Astrocyte of the spinal cord (primary cell): Measurements from ENCODE around the gene R3HDM1.
A peak's percentile ranks its signal among the peaks of the same experiment; 100 is the strongest.
"Not testable (repeated sequence)": the region's sequence is repeated elsewhere in the genome, so short reads cannot be mapped to it uniquely, and the experiment has no call there.

Experiments
- DNase-seq: peaks from one replicate; pipeline ENCODE4 v3.0.0; 2011; ENCODE audit warnings: low read depth, low spot score
- H3K4me3 ChIP-seq: 2 replicates; pipeline ENCODE4 v1.5.1; 2011; ENCODE audit warnings: low read depth, mild to moderate bottlenecking, low read length, moderate library complexity
- CTCF ChIP-seq: IDR thresholded peaks from 2 replicates; pipeline ENCODE4 v1.5.1; 2012; ENCODE audit warnings: low read depth, mild to moderate bottlenecking, low read length, inconsistent platforms
- in situ Hi-C: cut with HindIII; loops from 2 replicates; pipeline ENCODE4 v1.10.0; 2017; ENCODE audit warnings: low sequenced_read_pairs

Gene R3HDM1

DNA sequence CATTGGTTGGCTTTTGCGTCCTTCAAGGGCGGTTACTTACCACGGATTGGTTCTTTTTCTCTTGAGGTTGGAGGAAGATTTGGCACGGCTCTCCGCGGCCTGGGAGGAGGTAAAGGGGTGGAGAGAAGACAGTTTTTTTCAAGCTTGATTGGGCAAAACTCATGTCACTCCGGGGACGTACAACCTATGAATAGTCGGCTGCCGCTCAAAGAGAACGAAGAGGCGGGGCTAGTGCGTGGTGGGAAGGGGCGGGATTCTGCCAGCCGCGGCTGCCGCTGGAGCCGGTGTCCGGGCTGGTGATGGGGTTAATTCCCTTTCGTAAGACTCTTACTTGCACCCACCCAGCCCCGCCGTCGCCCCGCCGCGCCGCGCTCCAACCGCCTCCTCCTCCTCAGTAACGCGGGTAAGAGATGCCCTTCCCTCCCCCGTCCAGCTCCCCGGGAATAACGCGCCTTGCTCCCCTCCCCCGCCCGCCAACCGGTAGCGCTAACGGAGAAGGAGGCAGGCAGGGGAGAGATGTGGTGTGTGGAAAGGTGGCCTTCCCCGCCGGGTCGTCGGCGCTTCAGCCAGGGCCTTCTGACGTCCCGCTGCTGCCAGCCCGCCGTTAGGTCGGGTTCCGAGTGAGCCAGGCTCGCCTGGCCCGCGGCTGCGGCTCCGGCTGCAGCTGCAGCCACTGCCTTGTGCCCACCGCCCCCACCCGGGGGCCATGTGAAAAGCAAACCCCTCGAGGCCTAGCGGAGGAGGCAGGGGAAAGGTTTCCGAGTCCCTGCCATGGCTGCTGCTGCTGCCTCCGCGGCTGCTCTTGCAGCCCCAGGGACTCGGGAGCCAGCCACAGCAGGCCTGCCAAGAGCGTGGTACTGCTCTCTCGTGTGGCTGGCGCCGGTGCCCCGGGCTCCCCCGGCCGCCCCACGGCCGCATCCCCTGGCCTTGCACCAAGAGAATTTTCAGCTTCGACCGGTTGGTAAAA, at the start of gene R3HDM1:
R3HDM1 (plus strand) TSS at position 254 of the 967 bp plus-strand sequence. CDS start 73,362 bp downstream, outside the sequence.
- DNase-seq: peak; percentile 100
- in situ Hi-C loops: no loop called here
- peak within 1 kb of the TSS; percentile 81 for H3K4me3 ChIP-seq
- peak; percentile 14 for TF ChIP-seq CTCF

- H3K4me3 ChIP-seq: no peak overlapping the region
- no peak for TF ChIP-seq CTCF
- in situ Hi-C loops: no loop called here
- DNase-seq: no peak
These were observed 45.8 kb upstream of the R3HDM1 start for GRCh38 chr2:135485441-135485840.

DNA sequence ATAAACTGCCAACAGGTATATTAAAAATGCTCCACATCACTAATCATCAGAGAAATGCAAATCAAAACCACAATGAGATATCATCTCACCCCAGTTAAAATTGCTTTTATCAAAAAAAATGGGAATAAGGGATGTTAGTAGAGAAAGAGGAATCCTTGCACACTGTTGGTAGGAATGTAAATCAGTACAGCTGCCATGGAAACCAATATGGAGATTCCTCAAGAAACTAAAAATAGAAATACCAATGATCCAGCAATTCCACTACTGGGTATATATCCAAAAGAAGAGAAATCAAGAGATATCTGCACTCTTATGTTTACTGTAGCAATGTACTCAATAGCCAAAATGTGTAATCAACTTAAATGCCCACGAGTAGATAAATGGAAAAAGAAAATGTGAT, 40.9 kb upstream of the R3HDM1 start:
- TF ChIP-seq CTCF: no peak

DNA sequence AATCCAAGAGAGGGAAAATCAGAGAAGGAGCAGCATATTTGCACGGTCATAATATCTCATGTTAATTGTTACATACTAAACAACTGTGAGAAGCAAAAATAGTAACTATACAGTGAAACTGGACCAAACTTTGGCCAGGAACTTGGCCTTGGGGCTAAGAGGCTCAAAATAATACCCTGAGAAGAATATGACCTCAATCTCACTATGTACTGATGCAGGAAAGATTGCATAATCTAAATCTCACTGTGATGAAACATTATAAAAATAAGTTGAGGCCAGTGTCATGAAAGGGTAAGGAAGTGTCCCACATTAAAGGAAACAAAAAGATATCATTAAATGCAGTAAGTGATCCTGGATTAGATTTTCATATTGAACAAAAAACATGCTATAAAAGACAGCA, 36.8 kb upstream of the R3HDM1 start:
- H3K4me3 ChIP-seq: no peak overlapping the region
- DNase-seq: peak; percentile 7
- TF ChIP-seq CTCF: no peak
- in situ Hi-C loops: no loop called here

More for the DNA sequence above, 40.9 kb upstream of the R3HDM1 start:
- in situ Hi-C loops: no loop called here
- peak; percentile 21 for DNase-seq
- no peak overlapping the region for H3K4me3 ChIP-seq

- in situ Hi-C loops: no loop called here
- TF ChIP-seq CTCF: no peak
- DNase-seq: no peak
- no peak overlapping the region for H3K4me3 ChIP-seq
These were observed 36.4 kb upstream of the R3HDM1 start for GRCh38 chr2:135494917-135495316.

DNA sequence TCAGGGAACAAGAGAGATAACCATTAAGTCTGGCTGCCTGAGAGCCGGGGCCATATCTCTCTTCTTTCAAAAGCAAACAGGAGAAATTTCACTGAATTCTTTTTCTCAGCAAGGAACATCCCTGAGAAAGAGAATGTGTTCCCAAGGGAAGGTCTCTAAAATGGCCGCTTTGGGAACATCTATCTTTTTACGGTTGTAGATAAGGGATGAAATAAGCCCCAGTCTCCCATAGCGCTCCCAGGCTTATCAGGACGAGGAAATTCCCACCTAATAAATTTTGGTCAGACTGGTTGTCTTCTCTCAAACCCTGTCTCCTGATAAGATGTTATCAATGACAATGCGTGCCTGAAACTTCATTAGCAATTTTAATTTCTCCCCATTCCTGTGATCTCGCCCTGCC, 32.7 kb upstream of the R3HDM1 start:
- DNase-seq, in situ Hi-C loops, H3K4me3 ChIP-seq: not testable (repeated sequence)

DNA sequence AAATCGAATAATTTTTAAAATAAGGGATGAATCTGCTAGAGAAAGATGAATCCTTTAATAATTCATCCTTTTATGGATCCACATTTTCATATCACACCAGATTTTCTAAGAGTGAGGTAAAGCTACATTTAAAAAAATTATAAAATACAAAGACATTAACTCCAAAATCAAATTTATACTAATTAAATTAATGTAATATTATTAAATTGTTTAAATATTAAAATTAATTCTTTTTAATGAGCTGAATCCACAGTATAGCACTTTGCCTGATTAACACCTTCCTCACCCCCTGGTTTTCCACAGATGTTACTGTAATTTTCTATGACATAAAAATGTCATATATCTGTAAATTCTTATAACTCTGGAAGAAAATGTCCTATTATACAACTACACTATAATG, 26.5 kb upstream of the R3HDM1 start:
- in situ Hi-C loops: no loop called here
- no peak for TF ChIP-seq CTCF

More for the DNA sequence above, 26.5 kb upstream of the R3HDM1 start:
- H3K4me3 ChIP-seq: no peak overlapping the region
- no peak for DNase-seq
